AG20443 (cell line): ENCODE data around the gene SYN1.
A peak's percentile ranks its signal among the peaks of the same experiment; 100 is the strongest.

ENCODE experiments used
- DNase-seq: peaks from one replicate; pipeline ENCODE4 v3.0.0; 2012; ENCODE audit warnings: low spot score, mixed read lengths

The SYN1 gene

DNA sequence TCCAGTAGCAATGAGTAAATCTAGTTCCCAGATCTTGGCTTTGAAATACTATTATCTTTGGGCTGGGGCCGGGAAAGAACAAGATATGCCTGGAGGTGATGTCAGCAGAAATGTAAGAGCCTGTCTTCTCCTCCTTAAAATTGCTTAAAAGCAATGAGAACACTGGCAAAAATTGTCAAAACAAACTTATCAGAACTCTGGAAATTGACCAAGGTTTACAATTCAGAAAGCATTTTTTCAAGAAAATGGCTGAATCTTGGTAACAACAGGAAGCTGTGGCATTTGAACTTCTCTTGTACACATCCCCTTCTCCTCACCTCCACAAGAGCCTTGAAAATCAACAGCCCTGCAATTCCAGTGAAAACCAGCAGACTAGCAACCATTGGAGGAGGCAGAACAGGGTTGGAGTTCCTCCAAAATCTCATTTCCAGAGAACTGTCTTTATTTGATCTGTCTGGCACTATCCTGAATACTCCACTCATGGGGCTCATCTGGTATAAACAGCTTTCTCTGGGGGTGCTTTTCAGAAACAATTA, 23.9 kb downstream of the SYN1 start:
- DNase-seq, result no peak

GRCh38 chrX:47593522-47593921, 26.1 kb downstream of the SYN1 start:
- DNase-seq, result no peak

DNA sequence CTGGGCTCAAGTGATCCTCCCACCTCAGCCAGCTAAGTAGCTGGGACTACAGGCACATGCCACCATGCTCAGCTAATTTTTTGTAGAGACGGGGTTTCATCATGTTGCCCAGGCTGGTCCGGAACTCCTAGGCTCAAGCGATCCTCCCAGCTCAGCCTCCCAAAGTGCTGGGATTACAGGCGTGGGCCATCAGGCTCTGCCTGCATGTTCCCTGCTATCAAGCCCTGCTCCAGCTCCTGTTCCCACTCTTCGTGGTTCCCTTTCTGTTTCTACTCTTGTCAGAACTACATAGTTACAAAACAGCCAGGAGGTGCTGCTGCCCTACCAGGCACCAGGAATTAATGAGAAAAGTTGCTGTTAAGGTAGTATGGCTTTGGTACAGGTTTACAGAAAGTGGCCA, 28.7 kb downstream of the SYN1 start:
- DNase-seq, result no peak

DNA sequence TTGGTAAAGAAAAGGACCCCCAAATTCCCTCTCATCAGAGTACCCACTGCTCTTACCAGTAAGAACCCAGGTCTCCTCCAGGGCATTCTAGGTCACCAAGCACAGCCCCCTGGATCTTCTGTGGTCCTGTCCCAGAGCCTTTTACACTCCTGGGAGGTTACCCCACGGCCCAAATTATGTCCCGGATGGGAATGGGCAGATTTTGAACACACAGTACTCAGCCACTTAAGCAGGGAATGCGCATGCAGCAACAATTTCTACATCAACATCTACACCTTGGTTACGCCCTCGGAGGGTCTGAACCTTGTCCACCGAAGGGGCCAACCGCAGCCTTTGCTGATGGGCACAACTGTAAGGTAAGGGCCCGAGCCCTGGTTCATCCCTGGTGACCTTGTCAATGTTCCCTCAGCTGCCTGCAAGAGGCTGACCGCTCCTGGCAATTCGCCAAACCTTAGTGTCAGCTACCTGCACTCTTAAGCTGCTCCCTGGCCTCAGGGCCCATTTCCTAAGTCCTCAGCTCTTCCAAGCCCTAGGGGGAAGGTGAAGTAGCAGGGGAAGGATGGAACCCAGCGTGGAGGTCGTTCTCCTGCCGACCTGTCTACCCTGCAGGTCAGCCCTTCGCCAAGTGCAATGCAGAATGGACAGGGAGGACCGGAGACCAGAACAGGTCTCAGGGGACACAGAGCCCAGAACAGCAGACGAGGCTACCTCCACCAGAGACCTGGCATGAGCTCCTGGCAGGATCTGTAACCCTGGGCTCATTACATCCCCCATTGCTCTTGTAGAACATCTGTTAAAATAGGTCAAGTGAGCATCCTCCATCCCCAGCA, 31.5 kb downstream of the SYN1 start:
- no peak for DNase-seq

- DNase-seq, result no peak
These were observed 32.4 kb downstream of the SYN1 start for GRCh38 chrX:47587091-47587891.

DNA sequence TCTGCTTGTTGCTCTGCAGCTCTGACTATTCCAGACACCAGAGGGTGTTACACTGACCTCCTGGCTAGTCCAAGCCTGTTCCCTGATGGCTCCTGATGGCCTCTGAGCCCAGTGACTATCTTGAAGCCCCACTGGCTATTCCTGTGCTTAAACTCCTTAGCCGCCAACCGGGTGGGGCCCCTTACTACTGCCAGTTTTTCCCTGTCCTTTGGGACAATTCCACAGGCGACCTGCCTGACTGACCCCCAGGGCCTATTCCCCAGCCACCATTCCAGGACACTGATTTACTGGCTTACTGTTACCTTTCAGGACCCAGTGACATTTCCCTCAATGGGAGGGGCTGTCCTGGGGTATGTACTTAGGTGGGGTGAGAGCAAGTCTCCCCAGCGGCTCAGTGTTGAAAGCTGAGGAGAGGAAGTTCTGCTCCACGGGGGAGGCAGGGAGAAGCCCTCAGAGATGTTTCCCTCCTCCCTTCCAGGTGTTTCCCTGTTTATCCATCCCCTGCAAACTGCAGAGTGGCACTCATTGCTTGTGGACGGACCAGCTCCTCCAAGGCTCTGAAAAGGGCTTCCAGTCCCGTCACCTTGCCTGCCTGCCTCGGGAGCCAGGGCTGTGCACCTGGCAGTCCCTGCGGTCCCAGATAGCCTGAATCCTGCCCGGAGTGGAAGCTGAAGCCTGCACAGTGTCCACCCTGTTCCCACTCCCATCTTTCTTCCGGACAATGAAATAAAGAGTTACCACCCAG, 33.4 kb downstream of the SYN1 start:
- DNase-seq, result no peak

DNA sequence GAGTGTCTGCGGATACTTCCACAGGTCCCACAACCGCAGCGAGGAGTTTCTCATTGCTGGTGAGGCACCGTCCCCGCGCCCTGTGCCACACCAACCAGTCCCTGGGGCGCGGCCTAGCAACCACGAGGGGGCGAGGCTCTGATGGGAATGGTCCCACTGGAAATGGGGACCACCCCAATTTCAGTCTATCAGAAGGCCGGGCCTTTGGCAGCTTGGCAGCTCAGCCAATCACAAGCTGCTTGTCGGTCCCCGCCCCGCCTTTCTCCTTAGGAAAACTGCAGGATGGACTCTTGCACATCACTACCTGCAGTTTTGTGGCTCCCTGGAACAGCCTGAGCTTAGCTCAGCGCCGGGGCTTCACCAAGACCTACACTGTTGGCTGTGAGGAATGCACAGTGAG, 34.4 kb downstream of the SYN1 start:
- no peak for DNase-seq

DNA sequence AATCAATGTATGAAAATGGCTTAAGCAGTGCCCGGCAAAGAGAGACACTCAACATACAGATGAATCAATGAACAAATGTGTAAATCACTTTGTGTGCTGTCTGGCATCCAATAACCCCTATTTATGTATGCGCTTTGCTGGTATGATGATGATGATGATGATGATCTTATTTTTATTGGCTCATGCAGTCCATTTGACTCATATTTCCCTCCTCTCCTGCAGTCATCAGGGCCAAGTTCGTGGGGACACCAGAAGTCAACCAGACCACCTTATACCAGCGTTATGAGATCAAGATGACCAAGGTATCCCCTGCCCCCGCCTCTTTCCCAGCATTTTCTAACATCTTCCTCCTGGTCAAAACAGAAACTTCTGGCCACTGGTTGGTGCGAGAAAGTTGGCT, 34.9 kb downstream of the SYN1 start:
- no peak for DNase-seq

DNA sequence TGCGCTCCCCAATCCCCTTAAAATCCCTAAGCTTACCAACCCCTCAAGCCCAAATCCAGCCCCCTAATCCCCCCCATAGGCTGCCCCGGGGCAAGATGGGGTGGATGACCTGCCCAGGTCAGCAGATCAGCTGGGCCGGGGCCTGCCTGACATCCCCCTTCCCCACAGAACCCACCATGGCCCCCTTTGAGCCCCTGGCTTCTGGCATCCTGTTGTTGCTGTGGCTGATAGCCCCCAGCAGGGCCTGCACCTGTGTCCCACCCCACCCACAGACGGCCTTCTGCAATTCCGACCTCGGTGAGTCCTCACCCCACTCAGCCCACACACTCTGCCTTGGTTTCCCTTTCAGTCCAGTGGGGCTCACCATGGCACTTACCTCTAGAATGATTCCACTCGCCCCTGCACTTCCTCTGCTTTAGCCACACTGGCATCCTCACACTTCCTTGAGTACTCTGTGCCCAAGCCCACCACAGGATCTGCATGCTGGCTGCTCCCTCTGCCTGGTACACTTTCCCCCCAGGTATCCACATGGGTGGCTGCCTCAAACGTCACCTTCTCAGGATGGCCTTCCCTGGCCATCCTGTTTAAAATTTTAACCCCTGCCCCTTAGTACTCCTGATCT, 36.3 kb downstream of the SYN1 start:
- no peak for DNase-seq

DNA sequence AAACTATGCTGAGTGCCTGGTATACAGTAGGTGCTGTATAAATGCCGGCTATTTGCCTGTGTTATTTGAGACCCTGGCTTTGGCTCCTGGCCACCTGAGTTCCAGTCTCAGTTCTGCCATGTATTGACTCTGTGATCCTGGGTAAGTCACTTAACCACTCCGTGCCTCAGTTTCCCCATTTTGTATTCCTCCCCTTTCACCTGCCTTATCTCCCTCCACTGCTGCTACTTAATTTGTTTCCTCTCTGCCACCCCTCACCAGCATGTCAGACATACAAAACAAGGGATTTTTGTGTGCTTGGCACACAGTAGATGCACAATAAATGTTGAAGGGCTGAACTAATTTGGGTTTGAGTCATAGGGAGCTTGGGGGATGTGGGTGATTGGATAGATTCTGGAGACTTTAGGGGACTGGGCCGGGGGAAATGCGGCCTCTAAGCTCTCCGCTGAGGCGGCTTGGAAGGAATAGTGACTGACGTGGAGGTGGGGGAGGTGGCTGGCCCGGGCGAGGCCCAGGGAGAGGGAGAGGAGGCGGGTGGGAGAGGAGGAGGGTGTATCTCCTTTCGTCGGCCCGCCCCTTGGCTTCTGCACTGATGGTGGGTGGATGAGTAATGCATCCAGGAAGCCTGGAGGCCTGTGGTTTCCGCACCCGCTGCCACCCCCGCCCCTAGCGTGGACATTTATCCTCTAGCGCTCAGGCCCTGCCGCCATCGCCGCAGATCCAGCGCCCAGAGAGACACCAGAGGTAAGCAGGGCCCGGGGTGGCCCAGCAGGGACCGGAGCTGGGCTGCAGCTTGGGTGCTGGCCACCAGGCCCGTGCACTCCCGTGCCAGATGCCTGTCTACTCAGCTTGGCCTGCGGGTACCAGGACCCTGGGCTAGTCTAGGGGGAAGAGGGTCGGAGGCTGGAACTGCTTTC, 37.7 kb downstream of the SYN1 start, which contains the start of gene TIMP1:
Gene TIMP1 (plus strand): TSS at position 706 of the 917 bp plus-strand sequence. CDS start 980 bp downstream, outside the sequence.
- peak; percentile 91 for DNase-seq

DNA sequence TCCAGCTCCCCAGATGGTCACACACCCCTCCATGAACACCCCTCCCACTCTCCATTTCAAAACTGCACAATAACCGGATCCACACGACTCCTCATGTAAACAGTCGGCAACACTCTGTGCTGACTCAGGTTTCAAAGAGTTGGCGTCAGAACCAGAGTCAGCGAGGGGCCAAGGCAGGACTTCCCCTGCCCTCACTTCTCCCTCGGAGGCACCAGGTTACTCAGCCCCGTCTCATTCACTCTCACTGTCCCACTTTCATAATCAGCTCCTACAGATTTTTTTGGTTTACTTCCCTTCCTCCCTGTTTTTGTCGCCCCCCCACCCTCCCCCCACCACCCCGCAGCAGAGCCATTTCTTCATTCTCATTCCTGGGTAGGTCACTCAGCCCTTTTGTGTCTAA, 40.1 kb downstream of the SYN1 start:
- peak; percentile 17 for DNase-seq

GRCh38 chrX:47578692-47579091, 41.0 kb downstream of the SYN1 start:
- DNase-seq, result no peak

DNA sequence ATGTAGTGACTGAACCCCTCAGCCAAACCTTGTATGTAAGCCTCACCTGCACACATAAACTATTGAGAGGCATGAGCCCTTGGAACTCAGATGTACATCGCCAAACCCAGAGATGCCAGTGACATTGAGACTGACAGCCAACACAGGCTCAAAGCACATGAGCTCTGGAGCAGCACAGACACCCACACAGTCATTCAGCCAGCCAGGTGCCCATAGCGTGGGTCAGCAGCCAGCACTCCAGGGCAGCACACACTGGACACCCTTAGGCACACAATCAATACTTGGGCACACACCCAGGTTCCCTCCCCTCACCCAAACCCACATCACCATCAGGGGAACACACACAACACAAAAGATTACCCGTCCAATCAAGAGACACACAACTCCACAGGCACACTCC, 41.8 kb downstream of the SYN1 start:
- no peak for DNase-seq

GRCh38 chrX:47577424-47577823, 42.2 kb downstream of the SYN1 start:
- no peak for DNase-seq

DNA sequence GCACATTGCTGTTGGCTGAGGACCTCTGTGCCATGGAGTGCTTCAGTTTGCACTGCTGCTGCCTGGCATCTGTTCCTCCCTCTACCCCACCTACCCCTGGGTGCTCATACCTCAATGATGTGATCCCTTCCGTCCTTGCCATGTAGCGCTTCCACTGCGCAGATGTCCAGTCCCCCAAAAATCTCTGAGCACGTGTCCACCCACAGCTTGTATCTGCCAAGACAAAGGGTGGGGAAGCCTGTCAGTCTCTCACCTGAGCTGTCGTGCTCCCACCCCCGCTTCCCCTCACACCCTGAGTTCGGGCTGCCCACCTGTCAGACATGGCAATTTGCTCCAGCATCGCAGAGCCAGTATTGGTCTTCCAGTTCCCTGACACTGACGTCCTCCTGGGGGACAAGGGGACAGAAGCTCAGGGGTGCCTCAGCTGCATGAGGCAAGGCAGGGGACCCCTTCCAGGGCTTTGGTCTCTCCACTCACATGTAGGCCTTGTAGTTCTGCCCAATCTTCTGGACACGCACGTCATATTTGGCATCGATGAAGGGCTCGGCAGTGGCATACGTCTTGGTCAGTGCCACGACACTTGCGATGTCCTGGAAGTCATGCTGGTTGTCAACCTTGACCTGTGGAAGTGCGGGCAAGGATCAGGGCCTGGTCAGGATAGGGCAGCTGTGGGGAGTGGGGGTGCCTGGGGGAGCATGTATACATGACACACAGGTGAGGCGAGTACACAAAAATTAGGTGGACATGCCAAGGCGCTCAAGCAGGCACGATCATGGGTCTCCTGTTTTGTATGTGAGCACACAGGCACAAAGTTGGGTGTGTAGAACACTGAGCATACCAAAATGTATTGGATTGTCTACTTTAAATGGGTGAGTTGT, 43.4 kb downstream of the SYN1 start:
- DNase-seq, result no peak

GRCh38 chrX:47574547-47575301, 44.9 kb downstream of the SYN1 start:
- no peak for DNase-seq

GRCh38 chrX:47574076-47574546, 45.5 kb downstream of the SYN1 start:
- no peak for DNase-seq

- peak; percentile 42 for DNase-seq
These were observed 46.1 kb downstream of the SYN1 start for GRCh38 chrX:47573341-47574075.
